ENCODE measurements around the gene ADGRD1. TPM values are rescaled to one million over a fixed set of nuclear protein-coding genes. Genes with fewer than 3 reads are reported as not detected.

ADGRD1 gene
- total RNA-seq, 1 donor from 2014 or later = 1.0 TPM

DNA sequence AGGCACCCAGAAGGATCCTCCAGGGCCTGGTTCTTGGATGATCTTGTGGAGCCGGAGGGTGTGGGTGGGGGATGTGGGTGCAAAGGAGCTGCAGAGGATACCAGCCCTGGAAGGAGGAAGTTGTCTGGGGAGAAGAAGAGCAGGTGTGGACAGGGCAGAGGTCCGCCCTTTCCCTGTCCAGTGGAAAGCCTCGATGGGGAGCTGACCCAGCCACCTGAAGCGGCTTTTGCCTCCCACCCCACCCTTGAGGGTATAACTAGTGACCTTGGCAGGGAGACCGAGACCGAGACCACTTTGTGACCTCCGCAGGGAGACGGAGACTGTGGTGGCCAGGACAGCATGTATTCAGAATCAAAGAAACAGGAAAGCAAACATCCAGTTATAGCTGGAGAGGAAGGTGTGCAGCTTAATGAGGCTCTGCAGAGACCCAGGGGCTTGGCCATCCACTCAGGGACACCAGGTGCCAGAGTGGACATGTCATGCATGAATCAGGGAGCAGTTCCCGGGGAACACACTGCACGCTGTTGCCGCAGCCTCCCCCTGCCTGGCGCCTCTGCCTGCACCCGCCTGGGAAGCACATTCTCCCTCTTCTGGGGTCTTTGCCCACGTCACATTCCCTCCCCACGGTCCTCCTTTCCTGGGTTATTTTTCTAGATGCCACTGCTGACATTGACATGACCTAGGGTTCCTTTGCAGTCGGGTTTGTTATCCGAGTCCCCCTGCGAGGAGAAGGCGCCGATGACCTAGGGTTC, 87.7 kb downstream of the ADGRD1 start:
- DNase-seq (ENCODE audit: extremely low spot score, unreplicated experiment) = no peak
- H3K4me3 Mint-ChIP-seq (ENCODE audit: unreplicated experiment) = no peak overlapping the region
- TF ChIP-seq, protein P1, sequence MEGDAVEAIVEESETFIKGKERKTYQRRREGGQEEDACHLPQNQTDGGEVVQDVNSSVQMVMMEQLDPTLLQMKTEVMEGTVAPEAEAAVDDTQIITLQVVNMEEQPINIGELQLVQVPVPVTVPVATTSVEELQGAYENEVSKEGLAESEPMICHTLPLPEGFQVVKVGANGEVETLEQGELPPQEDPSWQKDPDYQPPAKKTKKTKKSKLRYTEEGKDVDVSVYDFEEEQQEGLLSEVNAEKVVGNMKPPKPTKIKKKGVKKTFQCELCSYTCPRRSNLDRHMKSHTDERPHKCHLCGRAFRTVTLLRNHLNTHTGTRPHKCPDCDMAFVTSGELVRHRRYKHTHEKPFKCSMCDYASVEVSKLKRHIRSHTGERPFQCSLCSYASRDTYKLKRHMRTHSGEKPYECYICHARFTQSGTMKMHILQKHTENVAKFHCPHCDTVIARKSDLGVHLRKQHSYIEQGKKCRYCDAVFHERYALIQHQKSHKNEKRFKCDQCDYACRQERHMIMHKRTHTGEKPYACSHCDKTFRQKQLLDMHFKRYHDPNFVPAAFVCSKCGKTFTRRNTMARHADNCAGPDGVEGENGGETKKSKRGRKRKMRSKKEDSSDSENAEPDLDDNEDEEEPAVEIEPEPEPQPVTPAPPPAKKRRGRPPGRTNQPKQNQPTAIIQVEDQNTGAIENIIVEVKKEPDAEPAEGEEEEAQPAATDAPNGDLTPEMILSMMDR (IDR thresholded peaks at IDR 0.05) = no peak

DNA sequence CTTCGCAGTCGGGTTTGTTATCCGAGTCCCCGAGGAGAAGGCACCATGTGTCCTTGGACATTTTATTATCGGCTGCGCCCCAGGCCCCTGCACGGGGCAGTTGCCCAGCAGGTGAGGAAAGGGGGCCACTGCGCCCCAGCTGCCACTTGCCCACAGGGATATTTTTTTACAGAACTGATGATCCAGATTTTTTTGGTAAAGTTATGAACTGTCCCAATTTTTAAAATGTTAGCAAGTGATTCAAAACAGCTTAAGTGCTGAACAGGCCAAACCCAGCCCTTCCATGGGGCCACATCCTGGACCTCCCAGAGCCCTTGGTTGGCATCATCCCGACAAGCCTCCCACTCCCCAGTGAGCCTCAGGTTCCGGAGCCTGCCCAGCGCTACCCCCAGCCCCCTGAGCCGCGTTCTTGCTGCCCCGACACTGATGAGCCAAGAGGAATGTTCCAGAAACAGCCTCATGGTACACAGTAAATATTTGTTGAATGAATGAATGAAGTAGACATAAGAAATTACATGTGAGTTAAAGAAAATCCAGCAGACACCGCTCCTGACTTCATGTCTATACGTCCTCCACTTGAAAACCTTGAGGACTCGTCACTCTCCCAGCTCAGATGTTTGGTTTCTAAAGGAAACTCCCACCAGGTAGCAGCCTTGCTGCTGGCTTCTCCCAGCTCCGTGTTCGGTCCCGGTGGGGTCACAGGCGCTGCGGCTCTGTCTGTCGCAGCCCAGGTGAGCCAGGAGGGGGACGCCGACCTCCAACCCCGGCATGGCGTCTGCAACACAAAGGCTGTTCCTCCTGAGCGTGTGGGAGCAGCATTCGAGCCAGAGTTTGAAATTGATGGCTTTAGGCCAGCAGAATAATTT, 88.5 kb downstream of the ADGRD1 start:
- Mint-ChIP-seq H3K9me3 (ENCODE audit: unreplicated experiment) (no peaks in the 10 kb centered on the region), H3K36me3 (ENCODE audit: unreplicated experiment) (no peaks in the 10 kb centered on the region), H3K27ac (ENCODE audit: unreplicated experiment) (no peak overlapping the region), H3K27me3 (ENCODE audit: unreplicated experiment) (peaks cover 4% of the 10 kb centered on the region), H3K4me1 (ENCODE audit: unreplicated experiment) (no peaks in the 10 kb centered on the region), H3K4me3 (ENCODE audit: unreplicated experiment) (no peak overlapping the region)
- no peak for DNase-seq (ENCODE audit: extremely low spot score, unreplicated experiment)
- TF ChIP-seq, protein P1 (IDR thresholded peaks at IDR 0.05) = no peak

More for the DNA sequence above, 87.7 kb downstream of the ADGRD1 start:
- peaks cover 4% of the 10 kb centered on the region for H3K27me3 Mint-ChIP-seq (ENCODE audit: unreplicated experiment)
- H3K27ac Mint-ChIP-seq (ENCODE audit: unreplicated experiment) = no peak overlapping the region
- H3K9me3 Mint-ChIP-seq (ENCODE audit: unreplicated experiment) = no peaks in the 10 kb centered on the region
- H3K36me3 Mint-ChIP-seq (ENCODE audit: unreplicated experiment) = no peaks in the 10 kb centered on the region
- no peaks in the 10 kb centered on the region for H3K4me1 Mint-ChIP-seq (ENCODE audit: unreplicated experiment)

DNA sequence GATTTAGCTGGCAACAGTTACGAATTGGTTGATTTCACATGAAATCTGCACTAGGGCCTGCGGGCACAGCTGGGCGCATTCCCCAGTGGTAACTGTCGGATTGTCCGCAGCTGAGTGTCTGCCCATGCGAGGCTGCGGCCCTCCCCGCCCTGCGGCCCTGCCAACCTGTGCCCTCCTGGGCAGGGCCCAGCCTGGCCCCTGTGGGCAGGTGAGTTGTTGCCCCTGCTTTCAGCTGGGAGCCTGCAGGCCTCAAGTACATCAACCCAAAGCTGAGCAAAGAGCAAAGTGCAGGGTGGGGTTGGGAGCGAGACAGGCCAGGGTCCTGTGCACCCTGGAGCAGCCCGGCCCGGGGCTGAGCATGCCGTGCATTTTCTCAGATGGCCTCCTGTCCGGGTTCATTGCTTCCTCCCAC, 89.1 kb downstream of the ADGRD1 start:
- TF ChIP-seq, protein P1 (IDR thresholded peaks at IDR 0.05) = no peak
- Mint-ChIP-seq H3K4me1 (ENCODE audit: unreplicated experiment) (no peaks in the 10 kb centered on the region), H3K27ac (ENCODE audit: unreplicated experiment) (no peak overlapping the region), H3K4me3 (ENCODE audit: unreplicated experiment) (no peak overlapping the region), H3K36me3 (ENCODE audit: unreplicated experiment) (no peaks in the 10 kb centered on the region), H3K9me3 (ENCODE audit: unreplicated experiment) (no peaks in the 10 kb centered on the region), H3K27me3 (ENCODE audit: unreplicated experiment) (peaks cover 4% of the 10 kb centered on the region)
- no peak for DNase-seq (ENCODE audit: extremely low spot score, unreplicated experiment)

DNA sequence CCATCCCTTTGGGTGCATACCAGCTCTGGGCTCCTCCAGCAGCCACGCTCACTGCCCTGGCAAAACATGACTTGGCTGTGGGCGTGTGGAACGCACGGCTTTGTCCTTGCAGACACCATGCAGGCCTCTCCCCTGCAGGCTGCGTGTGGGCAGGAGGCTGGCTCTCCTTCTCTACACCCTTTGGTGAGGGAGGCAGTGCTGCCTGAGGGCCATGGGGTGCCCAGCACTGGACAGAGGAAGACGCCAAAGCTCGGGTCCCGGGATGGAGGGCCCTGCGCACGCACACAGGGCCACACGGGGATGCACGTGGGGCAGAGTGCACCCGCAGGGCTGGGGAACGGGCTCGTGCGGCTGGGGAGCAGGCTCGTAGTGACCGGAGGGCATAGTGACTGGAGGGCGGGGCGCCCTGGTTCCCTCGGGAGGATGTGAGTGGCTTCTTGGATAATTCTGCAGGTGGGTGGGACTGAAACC, 89.7 kb downstream of the ADGRD1 start:
- TF ChIP-seq, protein P1 (IDR thresholded peaks at IDR 0.05) = no peak
- Mint-ChIP-seq H3K36me3 (ENCODE audit: unreplicated experiment) (no peaks in the 10 kb centered on the region), H3K4me3 (ENCODE audit: unreplicated experiment) (no peak overlapping the region), H3K9me3 (ENCODE audit: unreplicated experiment) (no peaks in the 10 kb centered on the region), H3K4me1 (ENCODE audit: unreplicated experiment) (no peaks in the 10 kb centered on the region), H3K27ac (ENCODE audit: unreplicated experiment) (no peak overlapping the region), H3K27me3 (ENCODE audit: unreplicated experiment) (peaks cover 4% of the 10 kb centered on the region)
- DNase-seq (ENCODE audit: extremely low spot score, unreplicated experiment) = no peak

DNA sequence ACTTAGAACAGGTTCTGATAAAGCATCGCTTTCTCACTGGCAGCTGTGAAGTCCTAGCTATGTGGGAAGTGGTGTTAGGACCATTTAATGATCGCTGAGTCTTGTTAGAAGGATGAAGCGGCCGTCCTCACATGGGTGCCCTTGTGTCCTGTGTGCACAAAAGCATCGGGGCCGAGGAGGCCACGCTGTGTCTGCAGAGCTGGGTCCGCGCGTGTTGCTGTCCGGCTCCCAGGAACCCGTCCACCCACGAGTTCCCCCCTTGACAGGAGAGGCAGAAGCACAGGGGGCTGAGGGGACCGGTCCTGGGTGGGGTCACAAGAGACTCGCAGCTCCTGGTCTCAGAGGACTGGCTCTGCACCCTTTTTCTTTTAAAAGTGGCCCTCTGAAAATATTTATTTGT, 90.4 kb downstream of the ADGRD1 start:
- H3K9me3 Mint-ChIP-seq (ENCODE audit: unreplicated experiment) = no peaks in the 10 kb centered on the region
- no peak for DNase-seq (ENCODE audit: extremely low spot score, unreplicated experiment)
- no peak overlapping the region for H3K4me3 Mint-ChIP-seq (ENCODE audit: unreplicated experiment)
- no peaks in the 10 kb centered on the region for H3K36me3 Mint-ChIP-seq (ENCODE audit: unreplicated experiment)
- peaks cover 4% of the 10 kb centered on the region for H3K27me3 Mint-ChIP-seq (ENCODE audit: unreplicated experiment)
- TF ChIP-seq, protein P1 (IDR thresholded peaks at IDR 0.05) = no peak
- H3K27ac Mint-ChIP-seq (ENCODE audit: unreplicated experiment) = no peak overlapping the region
- no peaks in the 10 kb centered on the region for H3K4me1 Mint-ChIP-seq (ENCODE audit: unreplicated experiment)

Measured in osteocyte (in vitro differentiated cells).